IPS DF 4.7 (cell line): ENCODE measurements around the gene BDH1.

Source experiments
- DNase-seq: peaks from one replicate; pipeline ENCODE4 v3.0.0-alpha.2; 2013; ENCODE audit warnings: low spot score; ENCODE audit errors: extremely low read depth

The BDH1 gene

GRCh38 chr3:197507081-197507480, 48.7 kb downstream of the BDH1 start:
- DNase-seq = no peak

- DNase-seq = no peak
These were observed 49.8 kb downstream of the BDH1 start for GRCh38 chr3:197505796-197506548.

- no peak for DNase-seq
These were observed 51.1 kb downstream of the BDH1 start for GRCh38 chr3:197504641-197505121.

- DNase-seq = no peak
These were observed 51.5 kb downstream of the BDH1 start for GRCh38 chr3:197504229-197504628.

- DNase-seq = no peak
These were observed 52.1 kb downstream of the BDH1 start for GRCh38 chr3:197503652-197504051.

- DNase-seq = peak; percentile 62
These were observed 53.7 kb downstream of the BDH1 start for GRCh38 chr3:197501879-197502620.

- no peak for DNase-seq
These were observed 54.3 kb downstream of the BDH1 start for GRCh38 chr3:197501496-197501878.

GRCh38 chr3:197500812-197501211, 55.0 kb downstream of the BDH1 start:
- no peak for DNase-seq

GRCh38 chr3:197499427-197499826, 56.3 kb downstream of the BDH1 start:
- DNase-seq = no peak

- no peak for DNase-seq
These were observed 57.1 kb downstream of the BDH1 start for GRCh38 chr3:197498499-197499241.

GRCh38 chr3:197496746-197497125, 59.0 kb downstream of the BDH1 start:
- DNase-seq = no peak

- no peak for DNase-seq
These were observed 59.6 kb downstream of the BDH1 start for GRCh38 chr3:197495999-197496745.

GRCh38 chr3:197495499-197495898, 60.3 kb downstream of the BDH1 start:
- no peak for DNase-seq

- DNase-seq = no peak
These were observed 60.7 kb downstream of the BDH1 start for GRCh38 chr3:197495059-197495455.

- DNase-seq = no peak
These were observed 61.3 kb downstream of the BDH1 start for GRCh38 chr3:197494366-197495058.

GRCh38 chr3:197493049-197493448, 62.7 kb downstream of the BDH1 start:
- DNase-seq = no peak

- DNase-seq = no peak
These were observed 63.7 kb downstream of the BDH1 start for GRCh38 chr3:197491923-197492664.

GRCh38 chr3:197491478-197491877, 64.3 kb downstream of the BDH1 start:
- DNase-seq = no peak

- no peak for DNase-seq
These were observed 65.4 kb downstream of the BDH1 start for GRCh38 chr3:197490098-197491058.
